NCI-H1092 treated with DMSO at 0.1 percent for 48 hours (cell line): ENCODE results near the gene CFL2.
A peak's percentile ranks its signal among the peaks of the same experiment; 100 is the strongest.
"Not testable (repeated sequence)": the region's sequence is repeated elsewhere in the genome, so short reads cannot be mapped to it uniquely, and the experiment has no call there.

Source experiments
- DNase-seq: peaks from one replicate; lab custom pipeline; 2025; lab: John Stamatoyannopoulos, UW

CFL2 gene

DNA sequence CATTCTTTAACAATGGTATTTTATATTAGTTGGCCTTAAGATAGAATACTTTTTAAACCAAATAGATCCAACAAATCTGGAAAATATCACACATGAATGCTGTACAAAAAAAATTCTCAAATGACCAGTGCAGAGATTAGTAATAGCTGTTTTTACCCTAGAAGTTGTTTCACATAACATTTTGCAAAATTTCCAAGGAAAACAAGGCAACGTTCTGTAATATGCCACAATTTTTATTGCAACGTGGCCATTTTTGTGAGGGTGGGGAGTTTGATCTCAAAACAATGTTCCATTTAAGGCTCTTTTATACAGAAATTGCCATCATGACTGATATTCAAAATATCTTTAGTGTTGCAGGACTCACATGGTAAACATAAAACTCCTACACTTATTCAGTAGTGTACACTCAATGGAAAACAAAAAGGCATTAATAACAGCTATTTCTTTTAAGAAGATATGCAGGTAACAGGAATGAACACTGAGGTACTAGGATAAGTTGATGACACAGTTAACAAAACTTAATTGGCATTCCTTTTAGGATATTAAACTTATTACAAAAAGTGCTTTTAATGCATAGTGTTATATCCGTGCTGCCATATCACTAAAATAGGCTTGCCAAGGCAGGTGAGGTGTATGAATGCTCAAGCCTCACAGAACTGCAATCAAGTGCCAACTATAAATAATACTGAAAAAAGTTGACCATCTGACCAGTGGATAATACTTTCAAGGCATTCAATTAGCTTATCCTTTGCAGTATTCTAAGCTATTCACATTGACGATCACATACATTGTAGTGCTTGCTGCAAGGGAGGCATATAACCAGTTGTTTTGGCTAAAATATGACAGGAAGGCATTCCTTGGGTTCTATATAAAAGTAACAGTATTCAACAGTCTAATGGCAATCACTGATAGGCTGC lies 2.3 kb downstream of the CFL2 start:
- no peak for DNase-seq

DNA sequence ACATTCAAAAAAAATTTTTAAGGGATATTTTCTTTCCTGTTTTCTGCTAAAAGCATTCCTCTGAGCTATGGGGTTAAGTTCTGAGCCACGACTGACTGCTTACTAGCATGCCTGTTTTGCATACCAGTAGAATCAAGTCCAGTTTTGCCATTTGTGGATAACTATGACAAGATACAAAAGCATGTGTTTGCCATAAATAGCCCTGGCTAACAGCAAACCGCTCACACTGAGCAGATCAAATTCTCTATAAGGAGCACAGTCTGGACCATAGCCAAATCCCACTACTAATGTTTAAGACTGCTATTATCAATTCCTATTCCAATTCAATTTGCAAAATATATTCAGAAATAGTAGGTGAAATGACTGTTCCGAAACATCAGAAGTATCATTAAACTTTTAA lies 3.2 kb downstream of the CFL2 start:
- DNase-seq, result peak; percentile 71

DNA sequence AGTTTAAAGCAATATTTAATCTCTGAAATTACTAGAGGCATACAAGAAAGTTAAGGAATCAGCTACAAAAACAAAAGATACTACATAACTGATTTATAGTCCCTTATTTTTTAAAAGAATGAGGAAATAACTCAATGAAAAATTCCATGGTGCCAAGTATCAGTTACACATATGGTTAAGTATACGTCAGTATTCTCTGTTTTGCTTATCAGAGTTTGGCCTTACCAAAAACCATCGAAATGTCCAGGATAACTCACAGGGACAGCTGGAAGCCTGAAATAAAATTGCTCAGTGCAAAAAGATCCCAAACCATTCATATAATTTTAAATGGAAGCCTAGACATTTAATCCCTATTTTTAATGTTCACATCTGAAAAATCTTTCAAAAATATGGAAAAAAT lies 3.6 kb downstream of the CFL2 start:
- DNase-seq, result no peak

DNA sequence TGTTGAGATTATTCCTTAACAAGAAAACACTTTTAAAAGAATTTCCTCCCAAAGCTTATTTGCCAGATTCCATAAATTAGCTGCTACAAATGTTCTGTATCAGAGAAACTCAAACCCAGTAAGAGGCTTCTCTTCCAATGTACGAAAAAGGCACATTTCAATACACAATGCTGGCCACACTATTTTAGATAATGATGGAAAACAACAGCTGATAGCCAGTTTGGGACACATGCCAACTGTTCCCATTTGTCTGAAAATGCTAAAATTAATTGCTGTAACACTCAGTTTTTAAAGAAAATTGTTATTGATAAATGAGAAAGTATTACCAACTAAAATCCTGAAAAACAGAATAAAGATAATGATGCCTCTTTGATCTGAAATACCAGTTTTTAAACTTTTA lies 4.4 kb downstream of the CFL2 start:
- DNase-seq, result no peak

DNA sequence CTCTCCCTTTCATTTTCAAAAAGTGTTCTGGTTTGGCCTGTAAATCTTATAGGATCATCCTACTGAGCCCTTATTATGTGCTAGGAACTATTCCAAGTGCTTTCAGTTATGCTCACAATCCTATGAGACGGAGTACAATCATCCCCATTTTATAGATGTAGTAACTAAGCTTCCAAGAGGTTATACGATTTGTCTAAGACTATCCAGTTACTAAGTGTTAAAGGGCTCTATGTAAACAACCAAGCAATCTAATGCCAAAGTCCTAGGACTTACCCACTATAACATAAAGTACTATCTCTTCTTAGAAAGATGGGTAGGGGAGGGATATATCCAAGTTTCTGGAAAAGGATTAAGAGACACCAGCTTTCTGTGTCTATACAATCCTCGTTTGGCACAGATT lies 6.7 kb downstream of the CFL2 start:
- DNase-seq, result no peak

DNA sequence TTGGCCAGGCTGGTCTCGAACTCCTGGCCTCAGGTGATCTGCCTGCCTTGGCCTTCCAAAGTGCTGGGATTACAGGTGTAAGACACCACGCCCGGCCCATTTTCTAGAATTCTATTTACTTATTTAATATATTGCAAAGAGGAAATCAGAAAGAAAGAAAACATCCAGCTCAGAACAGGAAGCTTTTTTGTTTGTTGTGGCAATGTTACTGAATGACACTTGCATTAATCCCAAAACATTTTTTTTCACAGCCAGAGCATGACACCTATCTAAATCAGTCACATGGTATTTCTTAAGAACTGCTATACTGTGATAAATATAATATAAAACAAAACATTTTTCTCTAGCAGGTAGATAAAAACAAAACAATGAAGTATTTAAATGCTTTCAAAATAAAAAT lies 12.6 kb downstream of the CFL2 start:
- DNase-seq, result no peak

DNA sequence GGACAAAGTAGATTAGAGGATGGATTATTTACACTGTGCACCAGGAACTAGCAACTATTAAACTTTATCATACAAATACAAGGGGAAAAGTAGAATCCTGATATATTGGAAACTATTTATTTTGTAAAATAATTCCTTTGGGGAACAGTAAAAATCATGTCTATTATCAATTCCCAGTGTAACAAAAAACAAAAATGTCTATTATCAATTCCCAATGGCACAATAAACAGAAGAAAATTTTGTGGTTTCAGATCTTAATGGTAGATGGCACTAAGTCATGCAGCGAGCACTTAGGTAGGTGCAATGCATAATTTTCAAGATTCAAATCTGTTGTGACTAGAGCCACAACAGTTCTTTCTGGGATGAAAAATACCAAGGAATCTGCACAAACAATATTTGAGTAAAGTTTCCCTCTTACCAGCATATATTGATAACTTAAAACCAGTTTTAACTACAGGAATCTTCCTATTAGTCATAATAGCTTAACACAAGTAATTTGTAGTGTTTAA lies 13.7 kb downstream of the CFL2 start:
- no peak for DNase-seq

DNA sequence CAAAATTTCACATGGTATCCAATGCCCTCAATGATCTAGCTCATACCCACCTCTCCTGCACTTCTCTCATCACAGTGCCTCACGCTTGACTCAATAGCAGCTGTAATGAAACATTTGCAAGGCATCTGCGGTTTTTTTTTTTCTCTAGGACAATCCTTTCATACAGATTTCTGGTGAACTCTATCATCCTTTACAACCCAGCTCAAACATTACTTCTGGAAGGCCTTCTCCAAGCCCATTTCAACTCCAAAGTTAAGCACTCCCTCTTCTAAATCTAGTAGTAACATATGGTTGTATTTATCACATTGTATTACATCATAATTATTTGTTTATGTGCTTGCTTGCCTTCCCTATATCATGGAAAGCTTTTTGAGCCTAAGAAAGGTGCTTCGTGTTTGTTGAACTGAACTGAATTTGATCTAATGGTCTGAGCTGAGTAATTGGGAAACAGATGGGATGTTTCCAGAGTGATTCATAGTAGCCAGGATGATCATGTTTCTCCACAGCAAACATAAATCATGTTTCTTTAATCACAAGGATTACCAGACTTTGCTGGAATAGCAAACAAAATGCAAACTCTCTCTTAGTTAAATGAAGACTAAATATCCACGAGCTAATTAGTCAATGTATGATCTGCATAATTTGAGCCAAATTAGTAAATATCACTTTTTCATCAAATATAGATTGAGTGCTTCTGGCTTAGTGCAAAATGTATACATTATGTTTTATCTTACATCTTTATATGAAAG lies 14.3 kb downstream of the CFL2 start:
- DNase-seq, result peak; percentile 75

DNA sequence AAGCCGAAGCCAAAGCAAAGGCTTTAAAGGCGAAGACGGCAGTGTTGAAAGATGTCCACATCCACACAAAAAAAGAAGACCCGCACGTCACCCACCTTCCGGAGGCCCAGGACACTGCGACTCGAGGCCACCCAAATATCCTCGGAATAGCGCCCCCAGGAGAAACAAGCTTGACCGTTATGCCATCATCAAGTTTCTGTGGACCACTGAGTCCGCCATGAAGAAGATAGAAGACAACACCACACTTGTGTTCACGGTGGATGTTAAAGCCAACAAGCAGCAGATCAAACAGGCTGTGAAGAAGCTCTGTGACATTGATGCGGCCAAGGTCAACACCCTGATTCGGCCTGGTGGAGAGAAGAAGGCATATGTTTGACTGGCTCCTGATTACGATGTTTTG lies 20.2 kb downstream of the CFL2 start:
- not testable (repeated sequence) for DNase-seq

DNA sequence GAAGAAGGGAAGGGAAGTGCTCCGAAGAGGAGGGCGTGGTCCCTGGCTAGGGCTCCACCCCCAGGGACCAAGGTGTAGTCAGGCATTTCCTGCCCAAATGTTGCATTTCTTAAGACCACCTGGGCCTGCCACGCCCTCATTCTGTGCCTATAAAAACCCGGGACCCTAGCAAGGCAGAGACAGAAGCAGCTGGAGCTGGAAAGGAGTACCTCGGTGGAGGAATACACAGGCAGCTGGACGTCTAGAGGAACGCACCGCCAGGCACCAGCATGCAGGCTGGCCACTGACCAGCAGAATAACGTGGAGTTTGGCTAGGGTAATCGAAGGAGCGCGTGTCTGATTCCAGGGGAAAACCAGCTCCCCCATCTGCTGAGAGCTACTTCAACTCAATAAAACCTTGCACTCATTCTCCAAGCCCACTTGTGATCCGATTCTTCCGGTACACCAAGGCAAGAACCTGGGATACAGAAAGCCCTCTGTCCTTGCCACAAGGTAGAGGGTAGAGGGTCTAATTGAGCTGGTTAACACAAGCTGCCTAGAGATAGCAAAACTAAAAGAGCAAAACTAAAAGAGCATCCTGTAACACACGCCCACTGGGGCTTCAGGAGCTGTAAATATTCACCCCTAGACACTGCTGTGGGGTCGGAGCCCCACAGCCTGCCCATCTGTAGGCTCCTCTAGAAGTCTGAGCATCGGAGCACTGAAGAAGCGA lies 21.0 kb downstream of the CFL2 start:
- DNase-seq, result no peak

DNA sequence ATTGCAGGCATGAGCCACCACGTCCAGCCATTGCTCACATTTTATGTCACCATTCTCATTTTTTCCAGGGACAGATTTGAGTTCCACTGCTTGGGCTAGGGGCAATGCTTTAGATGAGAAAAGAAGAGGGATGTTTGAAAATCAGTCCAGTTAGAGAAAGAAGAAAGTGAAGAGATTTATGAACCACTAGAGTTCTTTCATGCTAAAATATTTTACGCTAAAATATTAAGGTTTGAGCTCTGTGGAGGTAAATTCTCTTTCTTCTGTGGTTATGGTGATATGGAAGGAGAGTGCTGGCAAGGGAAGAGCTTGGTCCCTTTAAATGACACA lies 21.5 kb downstream of the CFL2 start:
- DNase-seq, result no peak

DNA sequence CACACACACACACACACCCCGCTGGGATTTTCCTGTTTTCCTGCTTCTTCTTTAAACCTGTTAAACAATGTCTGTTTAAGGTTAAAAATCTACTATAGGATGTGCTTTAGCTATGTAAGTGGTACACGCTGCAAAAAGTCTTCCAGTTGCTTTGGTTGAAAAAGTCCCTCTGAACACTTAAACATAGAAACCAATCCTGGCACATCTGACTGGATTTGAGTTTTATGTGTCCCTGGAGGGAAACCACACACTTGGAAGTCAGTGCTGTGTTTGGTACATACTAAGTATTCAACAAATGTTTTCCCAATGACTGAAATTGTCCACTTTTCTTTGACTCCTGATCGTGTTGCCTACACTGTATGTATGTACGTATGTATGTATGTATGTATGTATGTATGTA lies 22.0 kb downstream of the CFL2 start:
- DNase-seq, result no peak

DNA sequence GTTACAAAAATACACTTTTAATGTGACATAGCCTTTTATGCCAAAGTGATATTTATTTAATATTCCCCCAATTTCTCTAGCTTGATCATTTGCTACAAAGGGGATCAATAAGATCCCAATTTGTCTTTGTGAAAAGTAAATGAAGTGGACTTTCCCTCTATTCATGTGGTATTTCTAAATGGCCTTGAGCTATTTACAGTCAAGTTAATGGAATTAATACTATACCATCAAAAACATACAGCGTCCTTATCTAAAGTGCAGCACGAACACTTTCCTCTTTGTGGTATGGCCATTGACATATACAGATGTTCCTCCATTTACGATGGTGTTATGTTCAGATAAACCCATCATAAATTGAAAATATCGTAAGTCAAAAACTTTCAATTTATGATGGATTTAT lies 23.2 kb downstream of the CFL2 start:
- no peak for DNase-seq

DNA sequence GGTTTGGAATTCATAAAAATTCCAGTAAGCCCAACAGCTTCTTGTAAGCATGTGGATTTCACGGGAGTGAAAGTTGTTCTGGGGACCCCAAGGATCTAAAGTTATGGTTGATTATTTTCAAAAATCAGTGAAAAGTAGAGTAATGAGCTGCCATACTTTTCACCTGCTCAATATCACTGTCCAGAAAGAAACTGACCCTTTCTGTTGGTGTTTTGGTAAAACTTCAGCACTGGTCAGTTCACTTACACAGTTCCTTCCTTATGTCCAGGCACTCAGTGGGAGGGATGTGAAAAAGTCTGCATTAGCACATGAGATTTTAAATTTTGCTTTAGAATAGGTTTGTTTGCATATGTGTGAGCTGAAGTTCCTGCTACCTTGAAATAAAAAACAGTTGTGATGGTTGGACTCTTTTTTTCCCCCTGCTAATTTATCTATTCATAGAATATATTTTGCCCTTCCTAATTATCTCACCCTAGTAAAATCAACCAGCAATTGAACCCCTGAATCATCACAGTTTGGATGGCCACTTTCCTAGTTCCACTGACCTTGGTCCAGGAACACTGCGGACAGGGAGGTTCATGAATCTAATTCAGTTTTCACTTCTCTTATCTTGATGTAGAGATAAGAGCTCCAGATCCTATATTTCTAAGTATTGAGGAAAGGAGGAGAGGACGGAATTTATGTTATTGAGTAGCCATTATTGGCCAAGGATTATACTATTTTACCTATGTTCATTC lies 25.8 kb downstream of the CFL2 start:
- no peak for DNase-seq

DNA sequence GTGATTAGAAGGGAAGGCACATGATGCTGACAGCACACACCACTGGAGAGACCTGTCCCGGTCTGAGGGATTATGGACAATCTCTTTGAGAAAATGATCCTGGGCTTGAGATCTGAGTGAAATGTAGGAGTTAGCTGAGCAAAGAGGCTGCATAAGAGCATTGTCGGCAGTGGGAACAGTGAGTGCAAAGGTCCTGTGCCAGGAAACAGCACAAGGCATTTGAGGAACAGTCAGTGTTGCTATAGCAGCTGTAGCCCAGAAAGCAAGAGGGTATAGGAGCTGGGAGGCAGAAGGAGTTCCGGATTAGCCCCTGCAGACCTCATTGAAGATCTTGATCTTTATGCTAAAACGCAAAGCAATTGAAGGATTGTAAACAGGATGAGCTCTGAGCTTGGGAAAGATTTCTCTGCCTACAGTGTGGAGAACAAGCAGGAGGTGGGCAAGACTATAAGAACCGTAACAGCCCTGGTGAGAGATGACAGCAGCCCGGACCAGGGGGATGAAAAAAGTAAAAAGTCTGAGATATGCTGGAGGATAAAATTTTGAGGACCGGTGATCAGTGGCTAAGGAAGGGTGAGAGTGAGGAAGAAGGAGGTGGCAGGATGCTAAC lies 28.5 kb downstream of the CFL2 start:
- no peak for DNase-seq

DNA sequence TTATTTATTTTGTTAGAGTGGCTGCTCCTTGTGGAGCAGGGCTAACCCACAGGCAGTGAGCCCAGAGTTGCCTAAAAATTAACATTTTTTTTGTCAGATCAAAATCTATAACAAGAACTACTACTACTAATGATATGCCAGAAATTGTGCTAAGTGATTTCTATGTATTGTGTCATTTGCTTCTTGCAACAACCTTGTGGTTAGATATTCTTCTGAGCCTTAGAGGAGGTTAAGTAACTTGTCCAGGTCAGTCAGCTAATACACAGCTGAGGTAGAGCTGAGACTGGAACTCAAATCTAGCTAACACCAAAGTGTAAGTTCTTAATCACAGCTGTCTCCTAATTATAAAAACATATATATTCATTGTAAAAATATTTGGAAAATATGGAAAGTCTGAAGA lies 29.8 kb downstream of the CFL2 start:
- DNase-seq, result no peak

DNA sequence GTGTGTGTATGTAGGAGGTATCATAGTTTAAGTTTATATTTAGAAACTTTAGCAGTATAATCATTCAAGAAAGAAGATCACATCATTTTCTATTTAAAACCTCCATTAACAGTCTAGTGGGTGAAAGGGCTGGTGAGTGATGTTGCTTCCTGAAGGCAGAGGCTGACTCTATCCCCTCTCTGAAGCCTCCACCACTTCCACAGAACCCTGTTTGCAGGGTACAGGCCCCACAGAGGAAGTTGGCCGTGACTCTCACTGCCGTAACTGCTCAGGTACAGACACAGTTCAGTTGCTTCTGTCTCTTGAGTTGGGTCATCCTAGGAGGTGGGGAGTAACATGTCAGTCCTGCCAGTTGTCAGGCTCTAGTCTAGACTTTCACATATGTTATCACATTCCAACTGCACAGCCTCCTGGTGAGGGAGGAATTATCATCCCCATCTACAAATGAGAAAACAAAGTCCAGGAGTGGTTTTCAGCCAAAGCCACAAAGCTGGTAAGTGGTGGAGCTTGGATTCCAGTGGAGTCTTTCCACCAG lies 31.5 kb downstream of the CFL2 start:
- no peak for DNase-seq

DNA sequence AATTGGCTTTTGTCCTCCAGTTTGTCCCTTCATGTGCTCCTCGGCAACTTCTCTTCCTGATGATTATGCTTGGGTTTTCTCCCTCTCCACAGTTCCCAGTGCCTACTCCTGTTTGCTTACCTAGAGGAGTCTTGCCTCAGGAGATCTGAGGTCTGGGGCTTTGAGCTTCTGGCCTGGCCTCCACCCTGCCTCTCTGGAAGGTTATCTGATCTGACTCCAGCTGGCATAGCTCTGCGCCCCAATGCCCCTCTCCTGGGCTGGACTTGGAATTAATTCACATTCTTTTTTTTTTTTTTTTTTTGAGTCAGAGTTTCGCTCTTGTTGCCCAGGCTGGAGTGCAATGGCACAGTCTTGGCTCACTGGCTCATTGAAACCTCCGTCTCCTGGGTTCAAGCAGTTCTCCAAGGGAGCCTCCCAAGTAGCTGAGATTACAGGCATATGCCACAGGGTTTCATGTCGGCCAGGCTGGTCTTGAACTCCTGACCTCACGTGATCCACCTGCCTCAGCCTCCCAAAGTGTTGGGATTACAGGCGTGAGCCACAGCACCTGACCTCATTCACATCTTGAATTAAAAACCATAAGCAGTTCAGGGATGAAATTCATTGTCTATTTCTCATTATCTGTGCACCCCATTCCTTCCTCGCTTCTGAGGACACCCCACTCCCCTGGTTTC lies 33.5 kb downstream of the CFL2 start:
- DNase-seq, result no peak

DNA sequence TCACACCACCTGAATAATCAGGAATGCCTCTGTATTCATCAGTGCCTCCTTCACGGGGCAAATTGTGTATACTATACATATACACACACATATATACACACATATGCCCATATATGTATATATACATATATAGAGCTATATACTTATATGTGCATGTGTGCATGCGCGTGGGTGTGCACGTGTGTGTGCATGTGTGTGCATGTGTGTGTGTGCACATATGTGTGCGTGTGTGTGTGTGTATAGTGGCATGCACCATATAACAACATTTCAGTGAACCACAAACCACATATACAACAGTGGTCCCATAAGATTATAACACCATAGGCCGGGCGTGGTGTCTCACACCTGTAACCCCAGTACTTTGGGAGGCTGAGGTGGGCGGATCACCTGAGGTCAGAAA lies 35.7 kb downstream of the CFL2 start:
- DNase-seq, result no peak

DNA sequence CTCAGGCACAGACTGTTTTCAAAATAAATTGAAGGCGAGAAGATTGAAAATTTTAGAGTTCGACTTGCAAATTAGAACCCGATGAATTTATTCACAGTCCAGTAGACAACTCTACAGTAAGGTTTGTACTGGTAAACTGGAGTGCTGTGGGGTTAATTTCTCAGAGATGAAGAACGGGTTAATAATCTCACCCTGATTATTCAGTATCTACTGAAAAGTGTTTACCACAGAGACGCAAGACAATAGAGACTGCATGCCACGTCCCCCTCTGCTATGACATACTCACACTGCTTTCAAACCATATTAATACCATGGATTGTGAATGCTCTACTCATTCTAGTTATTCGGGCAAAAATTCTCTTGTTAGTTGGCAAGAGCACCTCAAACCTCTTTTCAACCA lies 36.1 kb downstream of the CFL2 start:
- DNase-seq, result no peak
